SJCRH30 (cell line): Measurements from ENCODE around the gene GCKR. TPM values are rescaled to one million over a fixed set of nuclear protein-coding genes. Genes with fewer than 3 reads are reported as not detected.

Experiments used
- DNase-seq, 2 experiments: peaks; one replicate each; pipeline ENCODE4 v3.0.0-alpha.2; 2015 to 2020
- H3K27ac ChIP-seq: fragments of 250-450 bp; sonication (Bioruptor Pico); 2 replicates; pipeline ENCODE4 v1.5.1; 2020; ENCODE audit warnings: mild to moderate bottlenecking, moderate library complexity
- H3K27me3 ChIP-seq: fragments of 250-450 bp; sonication (Bioruptor Pico); 2 replicates; pipeline ENCODE4 v1.5.1; 2020; ENCODE audit warnings: mild to moderate bottlenecking, moderate library complexity
- H3K36me3 ChIP-seq: fragments of 250-450 bp; sonication (Bioruptor Pico); 2 replicates; pipeline ENCODE4 v1.5.1; 2020; ENCODE audit warnings: mild to moderate bottlenecking, moderate library complexity
- H3K4me1 ChIP-seq: fragments of 250-450 bp; sonication (Bioruptor Pico); 2 replicates; pipeline ENCODE4 v1.5.1; 2020; ENCODE audit warnings: mild to moderate bottlenecking, moderate library complexity
- H3K4me3 ChIP-seq: fragments of 250-450 bp; sonication (Bioruptor Pico); 2 replicates; pipeline ENCODE4 v1.5.1; 2020; ENCODE audit warnings: mild to moderate bottlenecking, moderate library complexity
- H3K9me3 ChIP-seq: fragments of 250-450 bp; sonication (Bioruptor Pico); replicated peaks from 2 replicates; pipeline ENCODE4 v1.5.1; 2020; ENCODE audit warnings: mild to moderate bottlenecking, moderate library complexity
- total RNA-seq: library from RNA; depleted of rRNA; stranded (reverse); fragments of >200 nt; shearing (Covaris generic); gene quantifications from 2 replicates; pipeline ENCODE4 v1.2.3, GENCODE V29; 2014; rRNA removed

The GCKR gene
- total RNA-seq, 1 experiment from 2014 or later = not detected

GRCh38 chr2:27572439-27572838, 75.8 kb downstream of the GCKR start:
- peaks cover 1% of the 10 kb centered on the region for H3K36me3 ChIP-seq
- DNase-seq = no peak
- peaks cover 26% of the 10 kb centered on the region for H3K4me1 ChIP-seq
- peaks cover 37% of the 10 kb centered on the region for H3K9me3 ChIP-seq
- H3K4me3 ChIP-seq = no peak overlapping the region
- H3K27me3 ChIP-seq = no peaks in the 10 kb centered on the region
- no peak overlapping the region for H3K27ac ChIP-seq

- Histone ChIP-seq H3K9me3 (peaks cover 39% of the 10 kb centered on the region), H3K27me3 (no peaks in the 10 kb centered on the region), H3K36me3 (peaks cover 3% of the 10 kb centered on the region), H3K4me1 (peaks cover 26% of the 10 kb centered on the region), H3K4me3 (no peak overlapping the region), H3K27ac (peak overlapping the region; percentile 52)
- DNase-seq = no peak
Measured at GRCh38 chr2:27572998-27573429, 76.4 kb downstream of the GCKR start.

Other genes starting within 250 kb of the GCKR start
- 4.4 and 4.9 TPM in 2 replicates for gene SLC30A3, start 233.8 kb upstream of the GCKR start, total RNA-seq
- gene DNAJC5G, start 221.4 kb upstream of the GCKR start, total RNA-seq = not detected in 2 replicates
- gene TRIM54, start 214.4 kb upstream of the GCKR start, total RNA-seq = 0.23 and 0.34 TPM in 2 replicates
- 0.32 and 1.6 TPM in 2 replicates for gene UCN, start 188.4 kb upstream of the GCKR start, total RNA-seq
- gene MPV17, start 173.7 kb upstream of the GCKR start, total RNA-seq = 74.2 and 76.6 TPM in 2 replicates
- gene GTF3C2, start 140.1 kb upstream of the GCKR start, total RNA-seq = 86.8 and 89.4 TPM in 2 replicates
- 50.9 and 59.5 TPM in 2 replicates for gene EIF2B4, start 126.5 kb upstream of the GCKR start, total RNA-seq
- gene SNX17, start 126.2 kb upstream of the GCKR start, total RNA-seq = 117 and 120 TPM in 2 replicates
- gene ZNF513, start 116.1 kb upstream of the GCKR start, total RNA-seq = 13.8 and 14.2 TPM in 2 replicates
- 160 and 163 TPM in 2 replicates for gene PPM1G, start 87.2 kb upstream of the GCKR start, total RNA-seq
- gene NRBP1, start 68.2 kb upstream of the GCKR start, total RNA-seq = 153 and 156 TPM in 2 replicates
- gene KRTCAP3, start 54.5 kb upstream of the GCKR start, total RNA-seq = 0.24 and 1.2 TPM in 2 replicates
- 8.8 and 11.3 TPM in 2 replicates for gene IFT172, start 7.1 kb upstream of the GCKR start, total RNA-seq
- 0.91 and 1.3 TPM in 2 replicates for gene FNDC4, start 1.6 kb upstream of the GCKR start, total RNA-seq
- 83.4 and 87.8 TPM in 2 replicates for gene ZNF512, start 86.2 kb downstream of the GCKR start, total RNA-seq
- gene CCDC121, start 132.2 kb downstream of the GCKR start, total RNA-seq = 6.6 and 8.4 TPM in 2 replicates
- gene GPN1, start 132.2 kb downstream of the GCKR start, total RNA-seq = 71.9 and 78.6 TPM in 2 replicates
- gene SUPT7L, start 166.8 kb downstream of the GCKR start, total RNA-seq = 48.5 and 51.2 TPM in 2 replicates
- gene SLC4A1AP, start 167.1 kb downstream of the GCKR start, total RNA-seq = 36.0 and 41.6 TPM in 2 replicates